Measurements from ENCODE around the gene TMEM117.

TMEM117 gene

DNA sequence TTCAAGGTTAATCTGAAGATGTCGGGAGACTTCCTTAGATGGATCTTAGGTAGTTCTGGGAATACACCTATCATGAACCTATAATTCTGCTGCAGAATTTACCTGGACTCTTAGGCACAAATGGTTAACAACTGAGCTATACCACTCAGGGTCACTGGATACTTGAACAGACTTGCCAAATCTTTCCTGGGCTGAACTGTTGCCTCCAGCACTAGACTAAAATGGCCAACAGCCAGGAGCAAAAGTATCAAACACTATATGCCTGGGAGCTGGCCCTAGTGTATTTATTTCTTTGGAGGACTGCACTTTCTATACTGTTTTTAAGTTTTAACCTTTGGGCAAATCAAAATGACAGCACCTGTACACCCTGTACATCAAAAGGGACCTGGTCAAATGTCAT is 252.8 kb downstream of the TMEM117 start:
- TF ChIP-seq, protein P1, sequence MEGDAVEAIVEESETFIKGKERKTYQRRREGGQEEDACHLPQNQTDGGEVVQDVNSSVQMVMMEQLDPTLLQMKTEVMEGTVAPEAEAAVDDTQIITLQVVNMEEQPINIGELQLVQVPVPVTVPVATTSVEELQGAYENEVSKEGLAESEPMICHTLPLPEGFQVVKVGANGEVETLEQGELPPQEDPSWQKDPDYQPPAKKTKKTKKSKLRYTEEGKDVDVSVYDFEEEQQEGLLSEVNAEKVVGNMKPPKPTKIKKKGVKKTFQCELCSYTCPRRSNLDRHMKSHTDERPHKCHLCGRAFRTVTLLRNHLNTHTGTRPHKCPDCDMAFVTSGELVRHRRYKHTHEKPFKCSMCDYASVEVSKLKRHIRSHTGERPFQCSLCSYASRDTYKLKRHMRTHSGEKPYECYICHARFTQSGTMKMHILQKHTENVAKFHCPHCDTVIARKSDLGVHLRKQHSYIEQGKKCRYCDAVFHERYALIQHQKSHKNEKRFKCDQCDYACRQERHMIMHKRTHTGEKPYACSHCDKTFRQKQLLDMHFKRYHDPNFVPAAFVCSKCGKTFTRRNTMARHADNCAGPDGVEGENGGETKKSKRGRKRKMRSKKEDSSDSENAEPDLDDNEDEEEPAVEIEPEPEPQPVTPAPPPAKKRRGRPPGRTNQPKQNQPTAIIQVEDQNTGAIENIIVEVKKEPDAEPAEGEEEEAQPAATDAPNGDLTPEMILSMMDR (IDR thresholded peaks at IDR 0.05; ENCODE audit: poor library complexity, severe bottlenecking): no peak
- no peak overlapping the region for H3K27ac ChIP-seq (ENCODE audit: poor library complexity, severe bottlenecking)
- ATAC-seq (ENCODE audit: low read depth): no peak
- no peak overlapping the region for H3K4me3 ChIP-seq (ENCODE audit: severe bottlenecking)
- no peaks in the 10 kb centered on the region for H3K9me3 ChIP-seq (ENCODE audit: severe bottlenecking)
- no peaks in the 10 kb centered on the region for H3K27me3 ChIP-seq (ENCODE audit: insufficient read depth, poor library complexity, severe bottlenecking)
- no peaks in the 10 kb centered on the region for H3K36me3 ChIP-seq (ENCODE audit: low read depth)
- no peaks in the 10 kb centered on the region for H3K4me1 ChIP-seq (ENCODE audit: insufficient read depth, poor library complexity, severe bottlenecking)
- DNase-seq (ENCODE audit: low spot score): no peak

DNA sequence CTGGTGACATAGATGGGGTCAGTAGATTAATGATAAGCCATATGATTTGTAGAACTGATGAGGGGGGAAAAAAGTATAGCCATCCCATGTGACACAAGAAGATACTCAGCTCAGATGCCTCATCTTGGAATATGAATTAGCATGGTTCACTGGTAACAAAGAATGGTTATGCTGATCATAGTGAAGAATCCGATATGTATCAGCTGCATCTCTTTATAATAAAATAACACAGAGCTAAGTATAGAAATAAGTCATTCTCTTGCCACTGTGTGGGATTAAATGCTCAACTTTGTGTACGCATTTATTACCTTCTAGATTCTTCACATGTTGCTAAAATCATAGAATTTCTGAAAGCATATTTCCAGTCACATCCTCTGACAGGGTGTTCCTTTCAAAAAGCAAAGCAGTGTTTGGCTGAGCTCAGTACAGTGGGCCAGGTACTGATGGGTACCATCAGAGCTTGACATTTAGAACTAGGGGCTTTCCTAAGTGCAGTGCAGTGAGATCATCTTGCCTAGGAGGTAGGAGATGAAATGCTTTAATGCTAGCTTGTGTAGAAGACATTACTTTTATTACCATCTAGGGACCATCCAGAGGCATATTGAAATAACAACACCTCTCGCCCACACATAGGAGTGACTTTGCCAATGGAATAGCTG is 256.2 kb downstream of the TMEM117 start:
- no peaks in the 10 kb centered on the region for H3K9me3 ChIP-seq (ENCODE audit: severe bottlenecking)
- ATAC-seq (ENCODE audit: low read depth) (no peak), DNase-seq (ENCODE audit: low spot score) (no peak)
- H3K27me3 ChIP-seq (ENCODE audit: insufficient read depth, poor library complexity, severe bottlenecking): no peaks in the 10 kb centered on the region
- H3K27ac ChIP-seq (ENCODE audit: poor library complexity, severe bottlenecking): no peak overlapping the region
- no peaks in the 10 kb centered on the region for H3K4me1 ChIP-seq (ENCODE audit: insufficient read depth, poor library complexity, severe bottlenecking)
- H3K4me3 ChIP-seq (ENCODE audit: severe bottlenecking): no peak overlapping the region
- TF ChIP-seq, protein P1 (IDR thresholded peaks at IDR 0.05; ENCODE audit: poor library complexity, severe bottlenecking): no peak
- H3K36me3 ChIP-seq (ENCODE audit: low read depth): no peaks in the 10 kb centered on the region

DNA sequence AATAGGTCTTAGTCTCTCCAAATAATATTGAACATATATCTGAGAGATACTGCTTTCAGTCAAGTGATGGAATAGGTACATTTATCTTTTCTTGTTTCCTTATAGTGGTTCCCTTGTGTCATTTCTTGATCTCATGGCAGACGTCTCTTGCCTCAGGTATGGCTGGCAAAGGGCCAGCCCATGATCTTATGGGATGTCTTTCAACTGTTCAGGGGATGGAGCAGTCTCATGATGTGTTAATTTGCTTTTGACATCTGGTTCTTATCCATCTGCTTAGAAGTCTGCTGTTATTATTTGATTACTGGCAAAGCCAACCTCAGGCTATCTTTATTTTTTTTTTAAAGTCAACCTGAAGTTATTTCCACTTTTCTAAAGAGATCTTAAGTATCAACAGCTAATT is 262.9 kb downstream of the TMEM117 start:
- H3K4me1 ChIP-seq (ENCODE audit: insufficient read depth, poor library complexity, severe bottlenecking): no peaks in the 10 kb centered on the region
- DNase-seq (ENCODE audit: low spot score): no peak

DNA sequence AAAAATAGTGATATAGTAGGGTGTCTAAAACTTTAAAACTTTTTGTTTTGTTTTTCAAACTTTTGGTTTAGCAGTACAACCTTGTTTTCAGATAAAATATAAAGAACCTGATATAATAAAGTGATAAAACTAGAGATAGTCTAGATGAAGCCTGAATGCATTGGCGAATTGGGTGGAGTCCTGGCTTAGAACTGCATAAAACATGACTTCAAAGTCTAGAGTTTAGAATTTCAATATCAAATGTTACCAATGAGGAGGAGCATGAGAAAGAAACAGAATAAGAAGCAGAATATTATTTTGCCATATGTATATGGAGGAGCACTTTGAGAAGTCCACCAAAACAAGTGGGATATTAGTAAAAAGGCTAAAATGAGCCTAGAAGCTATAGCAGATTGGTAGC is 263.6 kb downstream of the TMEM117 start:
- ATAC-seq (ENCODE audit: low read depth) (no peak), DNase-seq (ENCODE audit: low spot score) (no peak)
- Histone ChIP-seq H3K36me3 (ENCODE audit: low read depth) (no peaks in the 10 kb centered on the region), H3K27me3 (ENCODE audit: insufficient read depth, poor library complexity, severe bottlenecking) (no peaks in the 10 kb centered on the region), H3K4me1 (ENCODE audit: insufficient read depth, poor library complexity, severe bottlenecking) (no peaks in the 10 kb centered on the region), H3K9me3 (ENCODE audit: severe bottlenecking) (no peaks in the 10 kb centered on the region), H3K4me3 (ENCODE audit: severe bottlenecking) (no peak overlapping the region), H3K27ac (ENCODE audit: poor library complexity, severe bottlenecking) (no peak overlapping the region)
- TF ChIP-seq, protein P1 (IDR thresholded peaks at IDR 0.05; ENCODE audit: poor library complexity, severe bottlenecking): no peak

More for the DNA sequence above, 262.9 kb downstream of the TMEM117 start:
- Histone ChIP-seq H3K36me3 (ENCODE audit: low read depth) (no peaks in the 10 kb centered on the region), H3K9me3 (ENCODE audit: severe bottlenecking) (no peaks in the 10 kb centered on the region), H3K27ac (ENCODE audit: poor library complexity, severe bottlenecking) (no peak overlapping the region), H3K4me3 (ENCODE audit: severe bottlenecking) (no peak overlapping the region), H3K27me3 (ENCODE audit: insufficient read depth, poor library complexity, severe bottlenecking) (no peaks in the 10 kb centered on the region)
- TF ChIP-seq, protein P1 (IDR thresholded peaks at IDR 0.05; ENCODE audit: poor library complexity, severe bottlenecking): no peak
- ATAC-seq (ENCODE audit: low read depth): no peak

DNA sequence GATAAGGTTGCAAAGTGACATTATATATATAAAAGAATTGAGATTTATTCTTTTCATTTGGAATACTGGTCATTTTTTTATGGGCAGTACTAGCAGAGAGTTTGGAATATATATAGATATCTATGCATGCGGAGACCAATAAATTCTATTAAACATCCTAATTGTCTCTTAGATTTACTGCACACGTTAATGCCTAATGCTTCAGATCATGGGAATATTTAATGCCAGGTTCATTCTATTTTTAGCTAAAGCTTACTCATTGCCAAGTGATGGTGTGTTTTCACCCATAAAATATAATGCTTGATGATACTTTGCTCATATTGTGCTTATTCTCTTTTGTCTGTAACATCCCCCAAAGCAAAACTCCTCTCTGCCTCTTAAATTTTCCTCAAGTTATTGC is 264.4 kb downstream of the TMEM117 start:
- H3K27ac ChIP-seq (ENCODE audit: poor library complexity, severe bottlenecking): no peak overlapping the region
- TF ChIP-seq, protein P1 (IDR thresholded peaks at IDR 0.05; ENCODE audit: poor library complexity, severe bottlenecking): no peak
- DNase-seq (ENCODE audit: low spot score): no peak
- no peaks in the 10 kb centered on the region for H3K9me3 ChIP-seq (ENCODE audit: severe bottlenecking)
- no peaks in the 10 kb centered on the region for H3K36me3 ChIP-seq (ENCODE audit: low read depth)
- no peak overlapping the region for H3K4me3 ChIP-seq (ENCODE audit: severe bottlenecking)
- no peaks in the 10 kb centered on the region for H3K4me1 ChIP-seq (ENCODE audit: insufficient read depth, poor library complexity, severe bottlenecking)
- ATAC-seq (ENCODE audit: low read depth): no peak
- no peaks in the 10 kb centered on the region for H3K27me3 ChIP-seq (ENCODE audit: insufficient read depth, poor library complexity, severe bottlenecking)
